ENCODE data around the gene ELF3.
"Not testable (repeated sequence)": the region's sequence is repeated elsewhere in the genome, so short reads cannot be mapped to it uniquely, and the experiment has no call there.

Gene ELF3

DNA sequence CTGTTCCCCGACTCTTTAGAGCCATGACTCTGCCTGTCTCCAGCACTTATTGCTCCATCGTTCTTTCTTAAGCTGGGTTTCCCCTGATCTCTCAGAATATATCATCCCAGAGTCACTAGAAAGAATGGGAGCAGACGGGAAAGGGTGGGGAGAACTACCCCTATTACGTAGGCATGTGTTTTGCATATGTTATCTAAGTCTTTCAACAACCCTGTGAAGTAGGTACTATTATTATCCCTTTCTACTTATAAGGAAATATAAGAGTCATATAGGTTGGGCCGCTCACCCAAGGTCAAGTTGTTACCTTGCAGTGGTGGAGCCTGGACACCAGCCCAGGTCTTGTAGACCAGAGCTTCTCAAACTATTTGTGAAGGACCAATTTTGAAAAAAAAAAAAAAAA lies 38.7 kb downstream of the ELF3 start:
- DNase-seq (ENCODE audit: insufficient read length, low spot score) (no peak), FAIRE-seq (no peak)
- TF ChIP-seq, protein P1, sequence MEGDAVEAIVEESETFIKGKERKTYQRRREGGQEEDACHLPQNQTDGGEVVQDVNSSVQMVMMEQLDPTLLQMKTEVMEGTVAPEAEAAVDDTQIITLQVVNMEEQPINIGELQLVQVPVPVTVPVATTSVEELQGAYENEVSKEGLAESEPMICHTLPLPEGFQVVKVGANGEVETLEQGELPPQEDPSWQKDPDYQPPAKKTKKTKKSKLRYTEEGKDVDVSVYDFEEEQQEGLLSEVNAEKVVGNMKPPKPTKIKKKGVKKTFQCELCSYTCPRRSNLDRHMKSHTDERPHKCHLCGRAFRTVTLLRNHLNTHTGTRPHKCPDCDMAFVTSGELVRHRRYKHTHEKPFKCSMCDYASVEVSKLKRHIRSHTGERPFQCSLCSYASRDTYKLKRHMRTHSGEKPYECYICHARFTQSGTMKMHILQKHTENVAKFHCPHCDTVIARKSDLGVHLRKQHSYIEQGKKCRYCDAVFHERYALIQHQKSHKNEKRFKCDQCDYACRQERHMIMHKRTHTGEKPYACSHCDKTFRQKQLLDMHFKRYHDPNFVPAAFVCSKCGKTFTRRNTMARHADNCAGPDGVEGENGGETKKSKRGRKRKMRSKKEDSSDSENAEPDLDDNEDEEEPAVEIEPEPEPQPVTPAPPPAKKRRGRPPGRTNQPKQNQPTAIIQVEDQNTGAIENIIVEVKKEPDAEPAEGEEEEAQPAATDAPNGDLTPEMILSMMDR (IDR thresholded peaks at IDR 0.05; ENCODE audit: insufficient read depth, missing control alignments), result no peak

GRCh38 chr1:202054094-202054493 lies 43.7 kb downstream of the ELF3 start:
- FAIRE-seq (no peak), DNase-seq (ENCODE audit: insufficient read length, low spot score) (no peak)
- TF ChIP-seq, protein P1 (IDR thresholded peaks at IDR 0.05; ENCODE audit: insufficient read depth, missing control alignments), result no peak

DNA sequence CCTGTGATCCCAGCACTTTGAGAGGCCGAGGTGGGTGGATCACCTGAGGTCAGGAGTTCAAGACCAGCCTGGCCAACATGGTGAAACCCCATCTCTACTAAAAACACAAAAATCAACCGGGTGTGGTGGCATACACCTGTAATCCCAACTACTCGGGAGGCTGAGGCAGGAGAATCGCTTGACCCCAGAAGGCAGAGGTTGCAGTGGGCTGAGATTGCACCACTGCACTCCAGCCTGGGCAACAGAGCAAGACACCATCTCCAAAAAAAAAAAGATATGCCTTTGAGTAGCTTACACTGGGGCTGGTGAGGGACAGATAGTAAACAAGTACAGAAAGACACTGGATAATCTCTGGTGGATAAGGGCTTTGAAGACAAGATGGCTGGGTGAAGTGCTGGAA lies 44.3 kb downstream of the ELF3 start:
- not testable (repeated sequence) for DNase-seq (ENCODE audit: insufficient read length, low spot score); FAIRE-seq

- TF ChIP-seq, protein P1 (IDR thresholded peaks at IDR 0.05; ENCODE audit: insufficient read depth, missing control alignments), result no peak
Observed at GRCh38 chr1:202056644-202057334, 46.4 kb downstream of the ELF3 start.

DNA sequence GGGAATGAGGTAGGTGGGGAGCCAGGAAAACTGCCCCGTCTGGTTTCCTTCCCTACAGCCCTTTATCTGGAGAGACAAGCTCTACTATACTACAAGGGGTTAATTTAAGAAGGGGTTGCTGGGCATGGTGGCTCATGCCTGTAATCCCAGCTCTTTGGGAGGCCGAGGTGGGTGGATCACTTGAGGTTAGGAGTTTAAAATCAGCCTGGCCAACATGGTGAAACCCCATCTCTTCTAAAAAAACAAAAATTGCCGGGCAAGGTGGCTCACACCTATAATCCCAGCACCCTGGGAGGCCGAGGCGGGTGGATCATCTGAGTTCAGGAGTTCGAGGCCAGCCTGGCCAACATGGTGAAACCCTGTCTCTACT lies 46.9 kb downstream of the ELF3 start:
- DNase-seq (ENCODE audit: insufficient read length, low spot score); FAIRE-seq: not testable (repeated sequence)

More at GRCh38 chr1:202056644-202057334, 46.4 kb downstream of the ELF3 start:
- no peak for DNase-seq (ENCODE audit: insufficient read length, low spot score)
- FAIRE-seq, result no peak

DNA sequence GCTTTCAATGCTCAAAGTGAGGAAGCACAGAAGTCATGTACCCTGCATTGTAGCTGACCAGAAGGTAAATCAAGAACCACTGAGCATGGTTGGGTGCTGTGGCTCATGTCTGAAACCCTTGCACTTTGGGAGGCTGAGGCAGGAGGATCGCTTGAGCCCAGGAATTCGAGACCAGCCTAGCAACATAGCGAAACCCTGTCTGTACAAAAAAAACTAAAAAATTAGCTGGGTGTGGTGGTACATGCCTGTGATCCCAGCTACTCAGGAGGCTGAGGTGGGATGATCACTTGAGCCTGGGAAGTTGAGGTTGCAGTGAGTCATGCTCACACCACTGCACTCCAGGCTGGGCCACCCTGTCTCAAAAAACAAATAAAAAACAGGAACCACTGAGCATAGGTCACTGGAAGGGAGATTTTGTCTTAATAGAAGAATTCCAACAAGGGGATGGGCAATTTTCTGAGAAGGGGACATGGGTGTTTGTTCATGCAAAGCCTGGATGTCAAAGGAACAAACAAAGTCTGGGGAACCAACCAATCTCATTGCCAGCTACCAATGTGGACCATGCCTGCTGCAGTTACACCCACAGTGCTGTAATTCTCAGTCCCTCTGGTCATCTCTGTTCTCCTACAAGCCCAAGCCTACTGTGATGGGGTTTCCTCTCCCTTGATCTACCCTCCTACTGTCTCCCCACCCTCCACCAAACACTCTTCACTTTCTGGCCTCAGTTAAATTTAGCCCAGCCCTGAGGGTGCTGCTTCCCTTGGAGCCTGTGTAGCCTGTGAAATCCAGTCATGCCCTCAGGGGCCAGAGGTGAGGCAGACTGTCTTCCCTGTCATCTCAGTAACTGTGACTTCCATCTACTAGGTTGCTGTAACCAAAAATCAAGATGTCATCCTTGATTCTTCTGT lies 47.9 kb downstream of the ELF3 start:
- FAIRE-seq, result no peak
- no peak for DNase-seq (ENCODE audit: insufficient read length, low spot score)
- TF ChIP-seq, protein P1 (IDR thresholded peaks at IDR 0.05; ENCODE audit: insufficient read depth, missing control alignments), result no peak

DNA sequence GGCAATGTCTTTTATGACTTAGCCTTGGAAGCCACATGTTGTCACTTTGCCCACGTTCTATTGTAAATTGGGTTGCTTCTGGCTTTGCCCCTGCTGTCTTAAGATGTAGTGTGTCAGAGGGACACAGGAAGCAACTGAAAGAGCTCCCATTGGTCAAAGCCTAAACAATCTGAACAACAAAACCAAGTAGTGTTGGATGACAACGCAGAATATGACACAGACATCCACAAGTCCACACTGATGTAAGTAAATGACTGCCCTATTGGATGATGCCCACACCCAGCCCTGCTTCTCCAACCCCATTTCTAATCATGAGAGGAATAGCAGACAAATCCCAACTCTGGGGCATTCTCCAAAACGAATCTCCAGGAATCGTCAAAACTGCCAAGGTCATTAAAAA lies 50.7 kb downstream of the ELF3 start:
- TF ChIP-seq, protein P1 (IDR thresholded peaks at IDR 0.05; ENCODE audit: insufficient read depth, missing control alignments), result no peak
- DNase-seq (ENCODE audit: insufficient read length, low spot score), result no peak
- no peak for FAIRE-seq

- DNase-seq (ENCODE audit: insufficient read length, low spot score); FAIRE-seq: not testable (repeated sequence)
Observed at GRCh38 chr1:202061787-202062186, 51.4 kb downstream of the ELF3 start.

- DNase-seq (ENCODE audit: insufficient read length, low spot score); FAIRE-seq: not testable (repeated sequence)
Observed at GRCh38 chr1:202062636-202063035, 52.2 kb downstream of the ELF3 start.

Measured in D721Med (cell line).